ENCODE data around the gene CA12. TPM values are rescaled to one million over a fixed set of nuclear protein-coding genes. Genes with fewer than 3 reads are reported as not detected.

CA12 gene
- total RNA-seq, 1 donor from 2014 or later, result 89.6 TPM

DNA sequence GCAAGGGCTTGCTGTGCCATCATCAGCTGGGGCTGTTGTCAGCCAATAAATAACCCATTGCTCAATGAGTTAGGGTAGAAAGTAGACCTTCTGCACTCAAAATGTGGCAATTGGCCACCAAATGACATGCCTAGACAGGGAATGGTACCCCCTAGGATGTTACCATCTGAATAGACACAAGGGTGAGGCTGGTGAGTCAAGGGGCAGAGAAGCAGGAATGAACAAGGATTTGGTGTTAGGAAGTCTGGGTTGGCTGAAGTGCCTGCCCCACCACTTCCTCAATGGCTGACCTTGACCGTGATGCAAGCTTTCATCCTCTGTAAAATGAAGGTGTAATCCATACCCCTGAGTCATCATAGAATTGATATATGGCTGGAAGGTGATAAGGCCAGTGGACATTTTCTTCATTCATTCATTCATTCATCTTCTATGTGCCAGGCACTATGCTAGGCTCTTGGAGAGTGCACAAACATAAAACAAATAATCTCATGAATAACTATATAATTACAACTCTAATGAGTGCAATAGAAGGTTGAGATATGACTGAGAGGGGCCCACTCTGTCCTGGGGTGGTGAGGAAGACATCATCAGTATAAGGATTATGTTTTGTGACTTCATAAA lies 4.4 kb upstream of the CA12 start:
- no peaks in the 10 kb centered on the region for H3K27me3 ChIP-seq
- H3K9me3 ChIP-seq, result no peaks in the 10 kb centered on the region
- no peaks in the 10 kb centered on the region for H3K36me3 ChIP-seq
- no peak overlapping the region for H3K4me3 ChIP-seq
- peaks cover 42% of the 10 kb centered on the region for H3K4me1 ChIP-seq
- H3K27ac ChIP-seq, result no peak overlapping the region
- intact Hi-C loops (cut with DNase I), result loop anchor here (5.0 kb wide), 1 partner anchor 1491 kb away; no protein-coding TSS in a partner anchor
- DNase-seq (ENCODE audit: extremely low spot score in 2 of 2), result no peak
- TF ChIP-seq, protein P1, sequence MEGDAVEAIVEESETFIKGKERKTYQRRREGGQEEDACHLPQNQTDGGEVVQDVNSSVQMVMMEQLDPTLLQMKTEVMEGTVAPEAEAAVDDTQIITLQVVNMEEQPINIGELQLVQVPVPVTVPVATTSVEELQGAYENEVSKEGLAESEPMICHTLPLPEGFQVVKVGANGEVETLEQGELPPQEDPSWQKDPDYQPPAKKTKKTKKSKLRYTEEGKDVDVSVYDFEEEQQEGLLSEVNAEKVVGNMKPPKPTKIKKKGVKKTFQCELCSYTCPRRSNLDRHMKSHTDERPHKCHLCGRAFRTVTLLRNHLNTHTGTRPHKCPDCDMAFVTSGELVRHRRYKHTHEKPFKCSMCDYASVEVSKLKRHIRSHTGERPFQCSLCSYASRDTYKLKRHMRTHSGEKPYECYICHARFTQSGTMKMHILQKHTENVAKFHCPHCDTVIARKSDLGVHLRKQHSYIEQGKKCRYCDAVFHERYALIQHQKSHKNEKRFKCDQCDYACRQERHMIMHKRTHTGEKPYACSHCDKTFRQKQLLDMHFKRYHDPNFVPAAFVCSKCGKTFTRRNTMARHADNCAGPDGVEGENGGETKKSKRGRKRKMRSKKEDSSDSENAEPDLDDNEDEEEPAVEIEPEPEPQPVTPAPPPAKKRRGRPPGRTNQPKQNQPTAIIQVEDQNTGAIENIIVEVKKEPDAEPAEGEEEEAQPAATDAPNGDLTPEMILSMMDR (IDR thresholded peaks at IDR 0.05), result no peak
- no peak for TF ChIP-seq POLR2AphosphoS5 (IDR thresholded peaks at IDR 0.05; ENCODE audit: insufficient read depth in 1 of 2, low read depth in 1 of 2)
- TF ChIP-seq POLR2A (IDR thresholded peaks at IDR 0.05), result no peak

DNA sequence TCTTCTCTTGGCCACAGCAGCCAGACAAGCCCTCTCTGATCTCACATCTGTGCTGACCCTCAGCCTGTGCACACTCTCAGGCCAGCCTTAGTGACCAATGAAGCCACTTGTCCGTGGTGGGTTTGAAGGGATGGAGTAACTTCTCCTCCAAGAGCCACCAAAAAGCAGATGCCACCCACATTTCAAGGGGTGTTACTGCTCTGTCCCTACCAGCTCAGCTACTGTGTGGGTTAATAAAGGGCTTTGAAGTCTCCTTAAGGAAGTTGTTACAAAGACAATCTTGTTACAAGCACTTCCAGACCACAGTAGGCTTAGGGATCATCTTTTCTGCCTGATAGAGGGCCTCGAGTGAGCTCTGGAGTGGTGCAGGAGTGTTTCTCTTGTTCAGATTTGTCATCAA lies 3.3 kb upstream of the CA12 start:
- Histone ChIP-seq H3K36me3 (no peaks in the 10 kb centered on the region), H3K4me3 (no peak overlapping the region), H3K9me3 (no peaks in the 10 kb centered on the region), H3K27me3 (no peaks in the 10 kb centered on the region), H3K4me1 (peaks cover 31% of the 10 kb centered on the region), H3K27ac (no peak overlapping the region)
- no peak for DNase-seq (ENCODE audit: extremely low spot score in 2 of 2)
- intact Hi-C loops (cut with DNase I), result loop anchor here (5.0 kb wide), 1 partner anchor 1492 kb away; no protein-coding TSS in a partner anchor
- no peak for TF ChIP-seq POLR2A (IDR thresholded peaks at IDR 0.05)
- TF ChIP-seq, protein P1 (IDR thresholded peaks at IDR 0.05), result no peak
- no peak for TF ChIP-seq POLR2AphosphoS5 (IDR thresholded peaks at IDR 0.05; ENCODE audit: insufficient read depth in 1 of 2, low read depth in 1 of 2)

- no peak for DNase-seq (ENCODE audit: extremely low spot score in 2 of 2)
- intact Hi-C loops (cut with DNase I), result no loop called here
- TF ChIP-seq, protein P1 (IDR thresholded peaks at IDR 0.05), result no peak
- TF ChIP-seq POLR2A (IDR thresholded peaks at IDR 0.05) (no peak), POLR2AphosphoS5 (IDR thresholded peaks at IDR 0.05; ENCODE audit: insufficient read depth in 1 of 2, low read depth in 1 of 2) (no peak)
- Histone ChIP-seq H3K27me3 (no peaks in the 10 kb centered on the region), H3K4me3 (no peak overlapping the region), H3K36me3 (no peaks in the 10 kb centered on the region), H3K4me1 (peaks cover 36% of the 10 kb centered on the region), H3K27ac (no peak overlapping the region), H3K9me3 (no peaks in the 10 kb centered on the region)
Measured at GRCh38 chr15:63382966-63383710, 1.5 kb upstream of the CA12 start.

DNA sequence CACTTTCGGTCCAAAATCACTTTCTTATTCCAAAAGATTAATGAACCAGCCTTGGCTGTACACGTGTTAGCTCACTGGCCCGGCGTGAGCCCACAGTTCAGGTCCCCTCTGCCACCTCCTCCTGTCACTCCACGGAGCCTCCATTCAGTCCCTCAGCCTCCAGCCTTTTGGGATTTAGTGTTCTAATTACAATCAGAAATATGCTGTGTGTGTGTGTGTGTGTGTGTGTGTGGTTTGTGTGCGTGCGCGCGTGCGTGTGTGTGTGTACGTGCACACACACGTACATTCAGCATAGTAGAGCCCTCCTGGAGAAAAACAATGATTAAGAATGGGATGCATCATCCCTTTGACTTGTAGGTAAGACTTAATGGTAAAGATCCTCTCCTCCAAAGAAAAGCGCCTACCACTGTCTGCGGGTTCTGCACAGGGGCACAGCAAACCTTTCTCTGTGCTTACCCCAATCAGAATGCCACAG lies 801 bp downstream of the CA12 start:
- Histone ChIP-seq H3K27me3 (no peaks in the 10 kb centered on the region), H3K4me3 (peak overlapping the region; percentile 59 to 65), H3K9me3 (no peaks in the 10 kb centered on the region), H3K27ac (peak overlapping the region; percentile 56), H3K4me1 (peaks cover 44% of the 10 kb centered on the region), H3K36me3 (no peaks in the 10 kb centered on the region)
- no peak for DNase-seq (ENCODE audit: extremely low spot score in 2 of 2)
- intact Hi-C loops (cut with DNase I), result no loop called here
- TF ChIP-seq, protein P1 (IDR thresholded peaks at IDR 0.05), result no peak
- TF ChIP-seq POLR2AphosphoS5 (IDR thresholded peaks at IDR 0.05; ENCODE audit: insufficient read depth in 1 of 2, low read depth in 1 of 2) (no peak), POLR2A (IDR thresholded peaks at IDR 0.05) (no peak)

Data from vagina (tissue), 2 donors.